Mucosa of rectum (tissue), 2 donors: ENCODE measurements around the gene FBLL1.
"Not testable (repeated sequence)": the region's sequence is repeated elsewhere in the genome, so short reads cannot be mapped to it uniquely, and the experiment has no call there.

Experiments
- H3K27ac ChIP-seq, 2 donors: one replicate each; pipeline ENCODE4 v1.7.0; 2013; ENCODE audit warnings: inconsistent platforms in 2 of 2, low read depth in 2 of 2, low read length in 2 of 2
- H3K27me3 ChIP-seq, 2 donors: one replicate each; pipeline ENCODE4 v1.7.0; 2013; ENCODE audit warnings: low read length in 2 of 2; ENCODE audit not compliant: control insufficient read depth in 2 of 2, insufficient read depth in 2 of 2
- H3K36me3 ChIP-seq, 2 donors: one replicate each; pipeline ENCODE4 v1.7.0; 2013; ENCODE audit warnings: low read length in 2 of 2; ENCODE audit not compliant: control insufficient read depth in 2 of 2, insufficient read depth in 2 of 2
- H3K4me1 ChIP-seq, 2 donors: one replicate each; pipeline ENCODE4 v1.7.0; 2013; ENCODE audit warnings: low read length in 2 of 2, mild to moderate bottlenecking in 1 of 2; ENCODE audit not compliant: control insufficient read depth in 2 of 2, insufficient read depth in 2 of 2
- H3K4me3 ChIP-seq, 2 donors: one replicate each; pipeline ENCODE4 v1.7.0; 2013; ENCODE audit warnings: low read length in 2 of 2
- H3K9ac ChIP-seq, 2 donors: one replicate each; pipeline ENCODE4 v1.7.0; 2013; ENCODE audit warnings: low read length in 2 of 2, low read depth in 1 of 2, mild to moderate bottlenecking in 1 of 2
- H3K9me3 ChIP-seq, 2 donors: one replicate each; pipeline ENCODE4 v1.7.0; 2013; ENCODE audit warnings: low read length in 2 of 2; ENCODE audit not compliant: control insufficient read depth in 2 of 2
- donor health status: healthy.
- donor health status: Normal muscosa, but diverticular disease.

FBLL1 gene

DNA sequence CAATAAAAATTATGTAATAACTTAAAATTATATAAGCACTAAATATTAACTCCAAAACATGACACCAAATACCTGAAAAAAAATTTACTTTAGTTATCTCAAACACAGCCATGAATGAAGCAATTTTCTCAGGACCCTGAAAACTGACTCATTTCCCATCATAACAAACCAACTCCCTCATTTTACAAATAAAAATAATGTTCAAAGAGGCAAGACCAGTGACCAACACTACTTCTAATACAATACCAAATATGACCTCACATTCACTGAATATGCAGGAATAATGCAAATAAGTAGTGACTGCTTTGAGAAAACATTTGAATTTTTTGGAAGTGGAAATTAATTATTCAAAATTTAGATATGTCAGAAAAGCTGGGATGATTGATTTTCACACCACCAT lies 21.6 kb downstream of the FBLL1 start:
- no peak overlapping the region for H3K27ac ChIP-seq
- H3K36me3 ChIP-seq = peaks cover 20 to 26% of the 10 kb centered on the region in 2 donors
- no peaks in the 10 kb centered on the region for H3K4me1 ChIP-seq
- H3K9ac ChIP-seq = no peak overlapping the region
- H3K9me3 ChIP-seq = no peaks in the 10 kb centered on the region
- H3K27me3 ChIP-seq = no peaks in the 10 kb centered on the region
- H3K4me3 ChIP-seq = no peak overlapping the region

DNA sequence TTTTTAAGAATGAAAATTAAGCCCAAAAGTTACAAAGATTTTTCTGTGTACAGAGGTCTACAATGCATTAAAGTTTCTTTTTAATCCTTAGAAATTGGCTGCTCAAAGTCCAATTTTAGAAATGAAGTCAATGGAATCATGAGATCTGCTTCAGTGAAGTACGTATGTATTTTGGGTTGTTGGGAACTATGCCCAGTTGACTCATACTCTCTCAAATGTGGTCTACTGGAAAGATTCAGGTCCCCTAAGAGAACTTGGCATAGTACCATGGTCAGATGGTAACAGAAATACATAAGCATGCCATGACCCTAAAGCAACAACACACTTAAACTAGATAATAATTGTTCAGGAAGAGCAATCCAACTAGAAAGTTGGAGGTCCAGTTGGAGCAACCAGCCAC lies 23.0 kb downstream of the FBLL1 start:
- no peaks in the 10 kb centered on the region for H3K4me1 ChIP-seq
- H3K36me3 ChIP-seq = peaks cover 33 to 35% of the 10 kb centered on the region in 2 donors
- no peak overlapping the region for H3K27ac ChIP-seq
- H3K27me3 ChIP-seq = no peaks in the 10 kb centered on the region
- no peaks in the 10 kb centered on the region for H3K9me3 ChIP-seq
- no peak overlapping the region for H3K4me3 ChIP-seq
- no peak overlapping the region for H3K9ac ChIP-seq

DNA sequence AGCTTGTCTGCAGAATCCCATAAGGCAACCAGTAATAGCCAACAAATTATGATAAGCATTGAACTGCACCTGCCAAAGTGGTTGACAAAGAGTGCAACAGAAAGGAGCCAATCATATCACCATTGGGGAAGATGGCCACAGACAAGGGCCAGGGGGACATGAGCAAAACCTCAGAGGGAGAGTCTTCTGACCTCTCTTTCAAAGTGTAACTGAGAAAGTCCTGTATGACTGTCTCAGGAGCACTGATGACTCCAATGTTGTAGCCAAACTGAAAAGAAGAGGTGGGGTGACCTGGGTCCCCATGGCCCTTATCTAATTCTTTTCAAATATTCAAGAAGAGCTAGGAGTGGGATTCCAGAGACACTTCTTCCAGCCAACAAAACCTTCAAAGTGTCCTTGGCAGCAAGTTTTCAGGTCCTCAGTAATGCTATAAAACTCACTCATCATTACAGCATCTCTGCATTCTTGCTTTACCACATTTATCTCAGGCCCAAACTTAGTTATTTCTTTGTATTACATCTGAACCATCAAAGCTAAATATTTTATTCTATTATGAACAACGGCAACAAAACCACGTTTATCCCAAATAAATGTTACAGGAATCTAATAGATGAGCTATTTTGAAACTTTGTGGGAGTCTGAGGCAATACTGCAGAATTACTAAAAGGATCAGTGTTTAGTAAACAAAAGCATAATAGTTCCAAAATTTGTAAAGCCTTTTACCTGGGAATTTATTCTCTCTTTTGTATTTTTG lies 24.4 kb downstream of the FBLL1 start:
- peaks cover 30 to 42% of the 10 kb centered on the region in 2 donors for H3K36me3 ChIP-seq
- no peak overlapping the region for H3K27ac ChIP-seq
- H3K27me3 ChIP-seq = no peaks in the 10 kb centered on the region
- H3K9ac ChIP-seq = no peak overlapping the region
- H3K4me1 ChIP-seq = no peaks in the 10 kb centered on the region
- no peak overlapping the region for H3K4me3 ChIP-seq
- H3K9me3 ChIP-seq = no peaks in the 10 kb centered on the region

- Histone ChIP-seq H3K27me3 (no peaks in the 10 kb centered on the region), H3K4me1 (no peaks in the 10 kb centered on the region), H3K27ac (no peak overlapping the region), H3K9me3 (no peaks in the 10 kb centered on the region), H3K4me3 (no peak overlapping the region), H3K36me3 (peaks cover 48 to 51% of the 10 kb centered on the region in 2 donors), H3K9ac (no peak overlapping the region)
These were observed 28.3 kb downstream of the FBLL1 start for GRCh38 chr5:168557389-168557788.

DNA sequence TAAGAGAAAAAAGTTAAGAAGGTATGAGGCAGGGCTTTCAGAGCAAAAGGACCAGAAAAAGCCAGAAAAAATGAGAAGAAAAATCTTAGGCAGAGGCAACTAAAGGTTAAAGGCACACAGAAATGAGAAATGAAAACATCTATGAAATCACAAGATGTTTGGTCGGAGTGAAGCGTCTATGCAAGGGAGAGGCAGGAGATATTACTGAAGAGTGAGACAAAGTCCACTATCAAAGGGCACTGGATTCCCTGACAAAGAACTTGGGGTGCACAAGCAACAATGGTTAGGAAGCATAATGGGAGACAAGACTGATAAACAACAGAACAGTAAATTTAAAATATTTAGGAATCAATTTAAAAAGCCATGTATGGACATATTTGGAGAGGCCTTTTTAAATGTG lies 33.2 kb downstream of the FBLL1 start:
- Histone ChIP-seq H3K4me1 (no peaks in the 10 kb centered on the region), H3K27me3 (no peaks in the 10 kb centered on the region), H3K4me3 (no peak overlapping the region), H3K9me3 (no peaks in the 10 kb centered on the region), H3K27ac (no peak overlapping the region), H3K36me3 (peaks cover 39 to 49% of the 10 kb centered on the region in 2 donors), H3K9ac (no peak overlapping the region)

DNA sequence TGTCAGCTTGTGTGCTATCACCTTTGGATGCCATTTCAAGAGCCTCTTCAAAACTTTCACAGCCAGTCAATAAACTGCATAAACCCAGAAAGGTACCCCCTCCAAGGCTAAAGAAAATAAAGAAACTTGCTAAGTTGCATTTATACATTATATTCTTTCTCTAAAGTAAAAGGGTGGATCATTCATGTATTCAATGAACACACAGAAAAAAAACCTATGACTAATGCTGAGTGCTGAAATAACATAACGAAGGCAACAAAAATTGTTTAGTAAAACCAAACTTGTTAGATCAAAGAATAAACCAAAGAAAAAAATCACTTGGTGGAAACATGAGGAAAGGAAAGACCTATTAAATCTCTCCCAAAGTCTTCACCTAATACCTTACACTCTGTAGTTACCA lies 34.9 kb downstream of the FBLL1 start:
- no peaks in the 10 kb centered on the region for H3K4me1 ChIP-seq
- H3K9me3 ChIP-seq = no peaks in the 10 kb centered on the region
- no peak overlapping the region for H3K27ac ChIP-seq
- H3K27me3 ChIP-seq = no peaks in the 10 kb centered on the region
- H3K4me3 ChIP-seq = no peak overlapping the region
- H3K36me3 ChIP-seq = peaks cover 40% of the 10 kb centered on the region in 2 donors
- H3K9ac ChIP-seq = no peak overlapping the region

GRCh38 chr5:168568738-168569137 lies 39.6 kb downstream of the FBLL1 start:
- H3K36me3 ChIP-seq = peaks cover 20 to 26% of the 10 kb centered on the region in 2 donors
- H3K9me3 ChIP-seq = no peaks in the 10 kb centered on the region

DNA sequence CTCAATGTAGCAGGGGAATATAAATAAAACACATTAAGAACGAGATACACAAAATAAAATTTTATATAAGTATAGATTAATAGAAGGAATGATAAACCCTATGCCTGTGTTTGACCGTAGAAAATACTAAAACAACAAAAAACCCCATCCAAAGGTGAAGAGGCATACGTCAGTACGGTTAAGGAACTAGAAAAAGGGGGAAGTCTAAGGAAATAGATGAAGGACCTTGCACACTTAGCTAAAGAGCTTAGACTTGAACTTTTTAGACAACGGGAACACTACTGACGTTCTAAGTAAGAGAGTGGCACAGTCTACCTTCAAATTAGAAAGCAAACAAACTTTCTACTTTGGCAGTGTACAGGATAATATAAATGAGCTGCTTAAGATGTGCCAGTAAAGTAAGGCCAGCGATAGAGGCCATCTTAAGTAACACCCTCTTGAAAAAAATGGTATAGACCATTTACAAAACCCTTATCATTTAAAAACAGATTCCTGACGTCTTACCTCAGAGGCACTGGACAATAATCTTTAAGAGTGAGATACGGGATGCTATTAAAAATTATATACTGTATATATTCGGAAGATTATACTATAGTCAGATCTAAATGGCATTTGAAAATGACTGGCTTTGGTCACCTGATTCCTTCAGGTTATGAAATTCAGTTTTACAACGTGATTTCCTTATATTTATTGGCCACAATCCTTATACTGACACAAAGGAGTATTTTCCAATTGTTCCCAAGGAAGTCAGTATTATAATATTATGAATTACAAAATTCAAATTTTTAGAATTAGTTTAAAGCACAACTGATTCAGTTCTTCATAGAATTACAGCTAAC lies 41.6 kb downstream of the FBLL1 start:
- Histone ChIP-seq H3K36me3 (peaks cover 10 to 21% of the 10 kb centered on the region in 2 donors), H3K27ac (no peak overlapping the region), H3K4me1 (peaks cover 0 to 7% of the 10 kb centered on the region in 2 donors), H3K27me3 (no peaks in the 10 kb centered on the region), H3K9ac (no peak overlapping the region), H3K9me3 (no peaks in the 10 kb centered on the region), H3K4me3 (no peak overlapping the region)

More at GRCh38 chr5:168568738-168569137, 39.6 kb downstream of the FBLL1 start:
- Histone ChIP-seq H3K4me3 (no peak overlapping the region), H3K27ac (no peak overlapping the region), H3K9ac (no peak overlapping the region), H3K27me3 (no peaks in the 10 kb centered on the region), H3K4me1 (no peaks in the 10 kb centered on the region)

- H3K4me3 ChIP-seq, H3K27me3 ChIP-seq, H3K9ac ChIP-seq, H3K27ac ChIP-seq, H3K36me3 ChIP-seq, H3K9me3 ChIP-seq: not testable (repeated sequence)
- H3K4me1 ChIP-seq = peaks cover 0 to 11% of the 10 kb centered on the region in 2 donors
These were observed 44.6 kb downstream of the FBLL1 start for GRCh38 chr5:168573663-168574062.

GRCh38 chr5:168574156-168574555 lies 45.1 kb downstream of the FBLL1 start:
- not testable (repeated sequence) for H3K36me3 ChIP-seq, H3K27me3 ChIP-seq, H3K27ac ChIP-seq, H3K9ac ChIP-seq, H3K4me3 ChIP-seq, H3K9me3 ChIP-seq
- peaks cover 0 to 11% of the 10 kb centered on the region in 2 donors for H3K4me1 ChIP-seq
